Measurements from ENCODE around the gene LMOD1.

GRCh38 chr1:201848230-201848629, 98.1 kb downstream of the LMOD1 start:
- TF ChIP-seq CTCF (IDR thresholded peaks at IDR 0.05) (no peak), POLR2A (IDR thresholded peaks at IDR 0.05) (no peak)
